Measurements from ENCODE around the gene RPTOR. TPM values are rescaled to one million over a fixed set of nuclear protein-coding genes. Genes with fewer than 3 reads are reported as not detected.

The RPTOR gene
- polyA plus RNA-seq, 1 donor from 2014 or later = 8.0 TPM

DNA sequence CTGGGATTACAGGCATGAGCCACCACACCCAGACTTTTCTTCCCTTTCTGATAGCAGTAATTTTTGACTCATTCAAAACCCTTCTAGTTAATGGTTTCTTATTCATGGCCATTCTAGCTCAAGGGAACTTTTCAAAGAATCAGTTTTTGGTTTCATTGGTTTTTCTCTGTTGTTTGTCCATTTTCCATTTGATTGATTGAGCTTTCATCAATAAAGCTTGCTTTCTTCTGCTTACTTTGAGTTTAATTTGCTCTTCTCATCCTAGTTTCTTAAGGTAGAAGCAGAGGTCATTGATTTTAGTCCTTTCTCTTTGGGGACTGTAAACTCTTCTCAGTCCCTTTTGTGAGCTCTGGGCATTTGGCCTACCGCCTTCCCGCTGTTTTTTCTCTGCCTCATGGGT is 365.0 kb downstream of the RPTOR start:
- no peaks in the 10 kb centered on the region for H3K79me2 ChIP-seq (replicated peaks; ENCODE audit: insufficient read depth, low read length)
- no peak overlapping the region for H3K4me3 ChIP-seq (ENCODE audit: low read length)
- no peak overlapping the region for H3K9ac ChIP-seq (ENCODE audit: low read length)
- no peak overlapping the region for H3K27ac ChIP-seq (ENCODE audit: low read length)
- TF ChIP-seq POLR2AphosphoS5 (IDR thresholded peaks at IDR 0.05) = no peak
- TF ChIP-seq EP300 (conservative IDR thresholded peaks at IDR 0.05; ENCODE audit: poor library complexity, severe bottlenecking) = no peak
- no peak for TF ChIP-seq RAD21 (conservative IDR thresholded peaks at IDR 0.05)
- TF ChIP-seq MXI1 (conservative IDR thresholded peaks at IDR 0.05; ENCODE audit: poor library complexity, severe bottlenecking) = no peak
- TF ChIP-seq, protein P1, sequence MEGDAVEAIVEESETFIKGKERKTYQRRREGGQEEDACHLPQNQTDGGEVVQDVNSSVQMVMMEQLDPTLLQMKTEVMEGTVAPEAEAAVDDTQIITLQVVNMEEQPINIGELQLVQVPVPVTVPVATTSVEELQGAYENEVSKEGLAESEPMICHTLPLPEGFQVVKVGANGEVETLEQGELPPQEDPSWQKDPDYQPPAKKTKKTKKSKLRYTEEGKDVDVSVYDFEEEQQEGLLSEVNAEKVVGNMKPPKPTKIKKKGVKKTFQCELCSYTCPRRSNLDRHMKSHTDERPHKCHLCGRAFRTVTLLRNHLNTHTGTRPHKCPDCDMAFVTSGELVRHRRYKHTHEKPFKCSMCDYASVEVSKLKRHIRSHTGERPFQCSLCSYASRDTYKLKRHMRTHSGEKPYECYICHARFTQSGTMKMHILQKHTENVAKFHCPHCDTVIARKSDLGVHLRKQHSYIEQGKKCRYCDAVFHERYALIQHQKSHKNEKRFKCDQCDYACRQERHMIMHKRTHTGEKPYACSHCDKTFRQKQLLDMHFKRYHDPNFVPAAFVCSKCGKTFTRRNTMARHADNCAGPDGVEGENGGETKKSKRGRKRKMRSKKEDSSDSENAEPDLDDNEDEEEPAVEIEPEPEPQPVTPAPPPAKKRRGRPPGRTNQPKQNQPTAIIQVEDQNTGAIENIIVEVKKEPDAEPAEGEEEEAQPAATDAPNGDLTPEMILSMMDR (IDR thresholded peaks at IDR 0.05; ENCODE audit: poor library complexity, severe bottlenecking) = no peak
- TF ChIP-seq EZH2 (IDR thresholded peaks at IDR 0.05; ENCODE audit: borderline replicate concordance, insufficient read depth, low read length, poor library complexity, severe bottlenecking) = no peak
- no peak for TF ChIP-seq SMC3 (conservative IDR thresholded peaks at IDR 0.05; ENCODE audit: poor library complexity)
- TF ChIP-seq, protein P2, sequence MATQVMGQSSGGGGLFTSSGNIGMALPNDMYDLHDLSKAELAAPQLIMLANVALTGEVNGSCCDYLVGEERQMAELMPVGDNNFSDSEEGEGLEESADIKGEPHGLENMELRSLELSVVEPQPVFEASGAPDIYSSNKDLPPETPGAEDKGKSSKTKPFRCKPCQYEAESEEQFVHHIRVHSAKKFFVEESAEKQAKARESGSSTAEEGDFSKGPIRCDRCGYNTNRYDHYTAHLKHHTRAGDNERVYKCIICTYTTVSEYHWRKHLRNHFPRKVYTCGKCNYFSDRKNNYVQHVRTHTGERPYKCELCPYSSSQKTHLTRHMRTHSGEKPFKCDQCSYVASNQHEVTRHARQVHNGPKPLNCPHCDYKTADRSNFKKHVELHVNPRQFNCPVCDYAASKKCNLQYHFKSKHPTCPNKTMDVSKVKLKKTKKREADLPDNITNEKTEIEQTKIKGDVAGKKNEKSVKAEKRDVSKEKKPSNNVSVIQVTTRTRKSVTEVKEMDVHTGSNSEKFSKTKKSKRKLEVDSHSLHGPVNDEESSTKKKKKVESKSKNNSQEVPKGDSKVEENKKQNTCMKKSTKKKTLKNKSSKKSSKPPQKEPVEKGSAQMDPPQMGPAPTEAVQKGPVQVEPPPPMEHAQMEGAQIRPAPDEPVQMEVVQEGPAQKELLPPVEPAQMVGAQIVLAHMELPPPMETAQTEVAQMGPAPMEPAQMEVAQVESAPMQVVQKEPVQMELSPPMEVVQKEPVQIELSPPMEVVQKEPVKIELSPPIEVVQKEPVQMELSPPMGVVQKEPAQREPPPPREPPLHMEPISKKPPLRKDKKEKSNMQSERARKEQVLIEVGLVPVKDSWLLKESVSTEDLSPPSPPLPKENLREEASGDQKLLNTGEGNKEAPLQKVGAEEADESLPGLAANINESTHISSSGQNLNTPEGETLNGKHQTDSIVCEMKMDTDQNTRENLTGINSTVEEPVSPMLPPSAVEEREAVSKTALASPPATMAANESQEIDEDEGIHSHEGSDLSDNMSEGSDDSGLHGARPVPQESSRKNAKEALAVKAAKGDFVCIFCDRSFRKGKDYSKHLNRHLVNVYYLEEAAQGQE (IDR thresholded peaks at IDR 0.05; ENCODE audit: borderline replicate concordance) = no peak
- TF ChIP-seq TAF1 (IDR thresholded peaks at IDR 0.05; ENCODE audit: low read depth) = no peak
- no peaks in the 10 kb centered on the region for H3K27me3 ChIP-seq (ENCODE audit: insufficient read depth, low read depth, low read length)
- no peaks in the 10 kb centered on the region for H3K9me2 ChIP-seq (ENCODE audit: insufficient read depth, low read length)
- H3K36me3 ChIP-seq (ENCODE audit: insufficient read depth, low read length) = no peaks in the 10 kb centered on the region
- no peaks in the 10 kb centered on the region for H3F3A ChIP-seq (ENCODE audit: insufficient read depth, low read length, poor library complexity, severe bottlenecking)
- no peak overlapping the region for H3K4me2 ChIP-seq (ENCODE audit: low read length)
- H4K20me1 ChIP-seq (ENCODE audit: insufficient read depth) = no peaks in the 10 kb centered on the region
- H2AFZ ChIP-seq (ENCODE audit: low read depth, low read length) = no peak overlapping the region
- H3K9me3 ChIP-seq (ENCODE audit: low read length) = no peaks in the 10 kb centered on the region

DNA sequence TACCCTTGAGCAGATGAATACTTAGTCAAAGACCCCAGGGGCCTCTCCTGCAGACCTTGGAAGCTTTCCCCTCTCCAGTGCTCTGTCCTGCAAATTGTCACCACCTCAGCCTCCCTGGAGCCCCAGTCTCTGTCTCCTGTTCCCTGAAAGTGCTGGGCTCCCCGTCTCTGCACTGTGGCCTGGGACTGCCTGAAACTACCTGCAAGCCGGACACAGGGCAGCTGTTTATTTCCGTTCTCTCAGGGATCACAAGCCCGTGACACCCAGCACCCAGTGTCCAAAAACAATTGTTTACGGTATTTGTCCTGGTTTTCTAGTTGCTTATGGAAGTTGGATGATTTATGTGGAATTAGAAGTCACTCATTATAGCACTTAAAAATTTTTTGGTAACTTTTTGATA is 365.4 kb downstream of the RPTOR start:
- H3F3A ChIP-seq (ENCODE audit: insufficient read depth, low read length, poor library complexity, severe bottlenecking) = no peaks in the 10 kb centered on the region
- no peak overlapping the region for H2AFZ ChIP-seq (ENCODE audit: low read depth, low read length)
- no peaks in the 10 kb centered on the region for H3K36me3 ChIP-seq (ENCODE audit: insufficient read depth, low read length)
- no peak overlapping the region for H3K9ac ChIP-seq (ENCODE audit: low read length)
- H4K20me1 ChIP-seq (ENCODE audit: insufficient read depth) = no peaks in the 10 kb centered on the region
- no peak overlapping the region for H3K4me2 ChIP-seq (ENCODE audit: low read length)
- H3K27me3 ChIP-seq (ENCODE audit: insufficient read depth, low read depth, low read length) = no peaks in the 10 kb centered on the region
- H3K9me2 ChIP-seq (ENCODE audit: insufficient read depth, low read length) = no peaks in the 10 kb centered on the region
- no peaks in the 10 kb centered on the region for H3K9me3 ChIP-seq (ENCODE audit: low read length)
- no peaks in the 10 kb centered on the region for H3K79me2 ChIP-seq (replicated peaks; ENCODE audit: insufficient read depth, low read length)
- H3K27ac ChIP-seq (ENCODE audit: low read length) = no peak overlapping the region
- TF ChIP-seq RAD21 (conservative IDR thresholded peaks at IDR 0.05) = no peak
- TF ChIP-seq MXI1 (conservative IDR thresholded peaks at IDR 0.05; ENCODE audit: poor library complexity, severe bottlenecking) = no peak
- TF ChIP-seq POLR2AphosphoS5 (IDR thresholded peaks at IDR 0.05) = no peak
- no peak for TF ChIP-seq EP300 (conservative IDR thresholded peaks at IDR 0.05; ENCODE audit: poor library complexity, severe bottlenecking)
- TF ChIP-seq EZH2 (IDR thresholded peaks at IDR 0.05; ENCODE audit: borderline replicate concordance, insufficient read depth, low read length, poor library complexity, severe bottlenecking) = no peak
- no peak overlapping the region for H3K4me3 ChIP-seq (ENCODE audit: low read length)
